ENCODE data around the gene RBM22.
"Not testable (repeated sequence)": the region's sequence is repeated elsewhere in the genome, so short reads cannot be mapped to it uniquely, and the experiment has no call there.

Gene RBM22

DNA sequence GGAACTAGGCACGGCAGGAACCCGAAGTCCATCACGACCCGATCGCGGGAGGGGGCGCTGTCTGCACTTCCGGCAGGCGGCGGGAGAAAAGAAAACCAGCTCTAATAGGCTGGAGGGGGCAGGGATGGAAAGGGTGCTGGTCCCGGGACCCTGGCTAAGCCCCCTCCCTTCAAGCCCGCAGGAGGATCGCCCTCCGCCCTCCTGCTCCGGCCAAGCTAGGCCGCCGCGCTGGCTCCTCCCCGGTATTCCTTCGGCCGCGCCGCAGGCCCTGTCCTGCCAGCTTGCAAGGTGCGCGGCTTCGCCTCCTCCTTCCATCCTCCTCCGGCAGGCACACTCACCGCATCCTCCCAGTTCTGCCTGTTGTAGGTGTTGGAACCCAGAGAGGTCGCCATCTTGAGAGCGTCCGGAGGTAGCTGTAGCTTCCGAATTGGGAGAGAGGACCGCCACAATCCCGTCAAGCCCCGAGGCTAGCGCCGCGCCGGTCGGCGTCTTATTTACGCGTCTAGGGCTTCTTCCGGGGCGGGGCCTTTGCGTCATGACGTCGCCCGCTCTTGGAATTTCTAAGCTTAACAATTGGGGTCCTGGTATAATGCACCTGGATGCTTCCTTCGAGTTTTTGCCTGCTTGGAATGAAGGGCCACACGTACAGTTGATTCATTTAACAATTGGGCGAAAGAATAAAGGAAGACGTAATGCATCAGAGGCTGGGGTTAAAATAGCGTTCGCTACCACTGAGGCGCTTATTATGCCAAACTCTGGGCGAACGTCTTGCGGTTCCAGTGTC lies at the start of gene RBM22:
Gene RBM22, minus strand, starts transcription at position 469 of the 784 bp plus-strand sequence. Its CDS starts 77 bp downstream, at position 392.
- peak within 1 kb of the TSS; percentile 95 for H3K4me3 ChIP-seq (ENCODE audit: low read depth, low read length)
- H3K27me3 ChIP-seq (ENCODE audit: control insufficient read depth, insufficient read depth, low read length) = no peaks in the 10 kb centered on the region
- H3K9ac ChIP-seq (ENCODE audit: low read depth, low read length) = peak within 1 kb of the TSS; percentile 95
- peaks cover 7% of the 10 kb centered on the region for H3K4me1 ChIP-seq (ENCODE audit: control insufficient read depth, insufficient read depth, low read length)
- peaks cover 19% of the 10 kb centered on the region for H3K36me3 ChIP-seq (ENCODE audit: control insufficient read depth, insufficient read depth, low read length)
- H3K9me3 ChIP-seq (ENCODE audit: control insufficient read depth, insufficient read depth, low read length) = no peaks in the 10 kb centered on the region

DNA sequence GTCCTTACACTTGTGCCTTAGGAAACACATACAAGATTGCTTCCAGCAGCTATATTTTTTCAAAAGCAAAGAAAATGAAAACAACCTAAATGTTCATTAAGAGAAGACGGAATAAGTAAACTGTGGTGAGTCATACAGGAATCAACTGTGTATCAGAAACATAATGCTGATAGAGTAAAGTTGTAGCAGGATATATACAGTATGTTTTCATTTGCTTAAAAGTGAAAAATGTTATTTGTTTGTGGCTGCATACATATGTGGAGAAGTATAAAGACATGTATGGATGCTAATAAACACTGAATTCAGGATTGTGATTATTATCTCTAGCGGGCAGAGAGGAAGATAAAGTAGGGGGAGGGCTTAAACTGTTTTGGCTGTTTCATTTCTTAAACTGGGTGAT lies 49.6 kb upstream of the RBM22 start:
- no peaks in the 10 kb centered on the region for H3K27me3 ChIP-seq (ENCODE audit: control insufficient read depth, insufficient read depth, low read length)
- peaks cover 5% of the 10 kb centered on the region for H3K36me3 ChIP-seq (ENCODE audit: control insufficient read depth, insufficient read depth, low read length)
- no peak overlapping the region for H3K9ac ChIP-seq (ENCODE audit: low read depth, low read length)
- H3K4me1 ChIP-seq (ENCODE audit: control insufficient read depth, insufficient read depth, low read length) = no peaks in the 10 kb centered on the region
- H3K9me3 ChIP-seq (ENCODE audit: control insufficient read depth, insufficient read depth, low read length) = no peaks in the 10 kb centered on the region
- H3K4me3 ChIP-seq (ENCODE audit: low read depth, low read length) = no peak overlapping the region

DNA sequence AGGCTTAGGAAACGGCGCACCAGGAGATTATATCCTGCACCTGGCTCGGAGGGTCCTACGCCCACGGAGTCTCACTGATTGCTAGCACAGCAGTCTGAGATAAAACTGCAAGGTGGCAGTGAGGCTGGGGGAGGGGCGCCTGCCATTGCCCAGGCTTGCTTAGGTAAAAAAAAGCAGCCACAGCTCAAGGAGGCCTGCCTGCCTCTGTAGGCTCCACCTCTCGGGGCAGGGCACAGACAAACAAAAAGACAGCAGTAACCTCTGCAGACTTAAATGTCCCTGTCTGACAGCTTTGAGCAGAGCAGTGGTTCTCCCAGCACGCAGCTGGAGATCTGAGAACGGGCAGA lies 42.3 kb upstream of the RBM22 start:
- not testable (repeated sequence) for H3K4me3 ChIP-seq (ENCODE audit: low read depth, low read length); H3K4me1 ChIP-seq (ENCODE audit: control insufficient read depth, insufficient read depth, low read length); H3K9me3 ChIP-seq (ENCODE audit: control insufficient read depth, insufficient read depth, low read length); H3K36me3 ChIP-seq (ENCODE audit: control insufficient read depth, insufficient read depth, low read length); H3K27me3 ChIP-seq (ENCODE audit: control insufficient read depth, insufficient read depth, low read length); H3K9ac ChIP-seq (ENCODE audit: low read depth, low read length)

DNA sequence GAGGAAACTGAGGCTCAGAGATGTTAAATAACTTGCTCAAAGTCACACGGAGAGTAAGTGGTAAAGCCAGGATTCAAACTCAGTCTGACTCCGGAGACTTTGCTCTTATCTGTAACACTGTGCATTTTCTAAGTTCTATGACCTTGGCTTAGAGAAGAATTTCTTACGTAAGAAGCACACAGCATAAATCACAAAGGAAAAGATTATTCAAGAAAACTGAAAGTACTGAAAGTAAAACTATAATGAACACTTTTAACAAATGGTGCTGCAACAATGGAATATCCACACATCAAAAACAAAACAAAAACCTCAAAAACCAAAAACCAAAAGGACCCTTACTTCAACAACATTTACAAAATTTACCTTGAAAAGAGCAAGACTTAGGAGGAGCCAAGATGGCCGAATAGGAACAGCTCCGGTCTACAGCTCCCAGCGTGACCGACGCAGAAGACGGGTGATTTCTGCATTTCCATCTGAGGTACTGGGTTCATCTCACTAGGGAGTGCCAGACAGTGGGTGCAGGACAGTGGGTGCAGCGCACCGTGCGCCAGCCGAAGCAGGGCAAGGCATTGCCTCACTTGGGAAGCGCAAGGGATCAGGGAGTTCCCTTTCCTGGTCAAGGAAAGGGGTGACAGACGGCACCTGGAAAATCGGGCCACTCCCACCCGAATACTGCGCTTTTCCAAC lies 41.7 kb upstream of the RBM22 start:
- H3K9me3 ChIP-seq (ENCODE audit: control insufficient read depth, insufficient read depth, low read length); H3K36me3 ChIP-seq (ENCODE audit: control insufficient read depth, insufficient read depth, low read length); H3K4me3 ChIP-seq (ENCODE audit: low read depth, low read length); H3K9ac ChIP-seq (ENCODE audit: low read depth, low read length); H3K4me1 ChIP-seq (ENCODE audit: control insufficient read depth, insufficient read depth, low read length); H3K27me3 ChIP-seq (ENCODE audit: control insufficient read depth, insufficient read depth, low read length): not testable (repeated sequence)

DNA sequence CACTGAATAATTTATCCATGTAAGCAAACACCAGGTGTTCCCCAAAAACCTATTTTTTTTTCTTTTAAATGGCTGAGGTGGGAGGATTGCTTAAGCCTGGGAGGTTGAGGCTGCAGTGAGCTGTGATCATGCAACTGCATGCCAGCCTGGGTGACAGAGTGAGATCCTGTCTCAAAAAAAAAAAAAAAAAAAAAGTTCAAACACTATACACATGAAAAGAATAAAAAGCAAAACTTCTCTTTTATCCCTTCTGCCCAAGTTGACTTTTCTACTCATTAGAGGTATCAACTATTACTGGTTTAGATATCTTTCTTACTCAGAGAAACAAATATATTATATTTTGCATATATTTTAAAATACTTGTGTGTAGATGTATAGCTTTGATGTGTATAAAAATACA lies 40.1 kb upstream of the RBM22 start:
- Histone ChIP-seq H3K4me1 (ENCODE audit: control insufficient read depth, insufficient read depth, low read length) (peaks cover 4% of the 10 kb centered on the region), H3K36me3 (ENCODE audit: control insufficient read depth, insufficient read depth, low read length) (no peaks in the 10 kb centered on the region), H3K9me3 (ENCODE audit: control insufficient read depth, insufficient read depth, low read length) (no peaks in the 10 kb centered on the region), H3K9ac (ENCODE audit: low read depth, low read length) (no peak overlapping the region), H3K4me3 (ENCODE audit: low read depth, low read length) (no peak overlapping the region), H3K27me3 (ENCODE audit: control insufficient read depth, insufficient read depth, low read length) (no peaks in the 10 kb centered on the region)

DNA sequence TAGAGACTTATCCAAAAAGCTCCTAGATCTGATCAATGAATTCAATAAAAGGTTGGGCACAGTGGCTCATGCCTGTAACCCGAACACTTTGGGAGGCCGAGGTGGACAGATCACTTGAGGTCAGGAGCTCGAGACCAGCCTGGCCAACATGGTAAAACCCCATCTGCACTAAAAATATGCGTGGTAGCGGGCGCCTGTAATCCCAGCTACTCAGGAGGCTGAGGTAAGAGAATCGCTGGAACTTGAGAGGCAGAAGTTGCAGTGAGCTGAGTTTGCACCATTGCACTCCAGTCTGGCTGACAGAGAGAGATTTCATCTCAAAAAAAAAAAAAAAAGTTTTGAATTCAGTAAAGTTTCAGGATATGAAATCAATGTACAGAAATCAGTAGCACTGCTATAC lies 38.0 kb upstream of the RBM22 start:
- Histone ChIP-seq H3K9ac (ENCODE audit: low read depth, low read length) (no peak overlapping the region), H3K27me3 (ENCODE audit: control insufficient read depth, insufficient read depth, low read length) (no peaks in the 10 kb centered on the region), H3K4me1 (ENCODE audit: control insufficient read depth, insufficient read depth, low read length) (peaks cover 4% of the 10 kb centered on the region), H3K4me3 (ENCODE audit: low read depth, low read length) (no peak overlapping the region), H3K9me3 (ENCODE audit: control insufficient read depth, insufficient read depth, low read length) (no peaks in the 10 kb centered on the region), H3K36me3 (ENCODE audit: control insufficient read depth, insufficient read depth, low read length) (no peaks in the 10 kb centered on the region)

DNA sequence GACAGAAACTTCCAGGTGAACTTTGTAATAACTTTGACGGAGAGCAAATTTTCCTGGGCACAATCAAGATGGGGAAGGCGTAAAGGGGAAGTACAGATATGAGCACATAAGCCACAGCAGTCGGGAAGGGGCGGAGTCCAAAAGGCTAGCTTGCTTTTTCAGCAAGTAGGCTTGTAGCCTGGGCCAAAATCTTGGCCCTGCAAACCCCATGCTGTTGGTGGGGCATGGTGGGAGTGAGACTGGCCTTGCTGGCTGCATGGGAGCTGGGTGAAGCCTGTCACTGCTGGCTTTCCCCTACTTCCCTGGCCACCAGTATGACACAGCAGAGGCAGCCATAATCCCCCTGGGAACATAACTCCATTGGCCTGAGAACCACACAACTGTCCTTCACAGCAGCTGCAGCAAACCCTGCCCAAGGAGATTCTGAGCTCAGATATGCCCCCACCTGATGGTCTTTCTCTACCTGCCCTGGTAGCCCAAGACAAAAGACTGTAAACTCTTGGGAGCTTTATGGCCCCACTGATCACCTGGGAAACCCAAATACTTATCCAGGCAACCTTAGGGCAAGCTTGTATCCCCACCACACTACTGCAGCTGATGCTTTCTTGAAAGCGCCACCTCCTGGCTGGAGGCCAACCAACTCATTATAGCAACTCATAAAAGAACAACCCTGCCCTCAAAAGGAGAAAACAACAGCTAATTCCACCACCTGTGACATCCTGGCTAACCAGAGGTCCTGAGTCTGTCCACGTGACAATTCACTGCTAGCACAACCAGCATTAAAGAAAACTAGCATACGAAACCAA lies 33.9 kb upstream of the RBM22 start:
- H3K9ac ChIP-seq (ENCODE audit: low read depth, low read length) = no peak overlapping the region
- H3K9me3 ChIP-seq (ENCODE audit: control insufficient read depth, insufficient read depth, low read length) = no peaks in the 10 kb centered on the region
- no peaks in the 10 kb centered on the region for H3K27me3 ChIP-seq (ENCODE audit: control insufficient read depth, insufficient read depth, low read length)
- H3K4me1 ChIP-seq (ENCODE audit: control insufficient read depth, insufficient read depth, low read length) = peaks cover 4% of the 10 kb centered on the region
- no peak overlapping the region for H3K4me3 ChIP-seq (ENCODE audit: low read depth, low read length)
- peaks cover 9% of the 10 kb centered on the region for H3K36me3 ChIP-seq (ENCODE audit: control insufficient read depth, insufficient read depth, low read length)

DNA sequence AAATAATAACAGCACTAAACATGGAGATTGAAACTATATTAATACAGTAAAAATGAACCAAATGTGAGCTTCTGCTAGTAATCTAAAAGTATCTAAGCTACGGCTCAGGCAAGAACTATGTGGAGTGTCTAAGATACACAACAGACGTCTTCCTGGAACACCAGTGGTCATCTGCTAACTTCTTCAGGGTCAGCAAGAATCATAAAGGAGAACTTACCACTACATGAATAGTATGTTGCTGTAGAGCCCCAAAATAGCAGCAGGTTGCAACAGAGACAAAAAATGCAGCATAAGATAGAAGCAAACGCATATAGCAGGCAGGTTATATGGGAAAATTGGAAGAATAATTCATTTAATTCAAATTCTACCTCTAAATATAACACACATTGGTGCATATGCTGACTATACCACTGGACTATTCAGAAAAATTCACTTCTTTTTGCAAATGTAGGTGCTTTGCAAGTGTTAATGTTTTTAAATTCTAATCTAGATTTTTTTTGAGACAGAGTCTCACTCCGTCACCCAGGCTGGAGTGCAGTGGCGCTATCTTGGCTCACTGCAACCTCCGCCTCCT lies 30.9 kb upstream of the RBM22 start:
- Histone ChIP-seq H3K27me3 (ENCODE audit: control insufficient read depth, insufficient read depth, low read length) (no peaks in the 10 kb centered on the region), H3K4me3 (ENCODE audit: low read depth, low read length) (no peak overlapping the region), H3K9me3 (ENCODE audit: control insufficient read depth, insufficient read depth, low read length) (no peaks in the 10 kb centered on the region), H3K9ac (ENCODE audit: low read depth, low read length) (no peak overlapping the region), H3K36me3 (ENCODE audit: control insufficient read depth, insufficient read depth, low read length) (peaks cover 9% of the 10 kb centered on the region), H3K4me1 (ENCODE audit: control insufficient read depth, insufficient read depth, low read length) (no peaks in the 10 kb centered on the region)

DNA sequence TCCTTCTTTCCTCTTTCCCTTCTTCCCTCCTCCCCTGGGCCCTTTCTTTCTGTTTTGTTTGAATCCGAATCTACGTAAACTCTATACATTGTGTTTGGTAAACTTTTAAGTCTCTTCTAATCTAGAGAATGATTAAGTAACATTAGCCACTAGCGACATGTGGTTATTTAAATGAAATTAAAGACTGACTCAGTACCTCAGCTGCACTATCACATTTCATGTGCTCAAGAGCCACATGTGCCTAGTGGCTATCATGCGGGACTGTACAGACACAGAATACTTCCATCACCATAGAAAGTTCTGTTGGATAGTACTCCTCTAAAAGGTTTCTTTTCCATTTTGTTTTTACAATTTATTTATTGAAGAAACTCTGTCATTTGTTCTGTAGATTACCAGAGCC lies 29.0 kb upstream of the RBM22 start:
- H3K27me3 ChIP-seq (ENCODE audit: control insufficient read depth, insufficient read depth, low read length) = no peaks in the 10 kb centered on the region
- no peak overlapping the region for H3K4me3 ChIP-seq (ENCODE audit: low read depth, low read length)
- H3K4me1 ChIP-seq (ENCODE audit: control insufficient read depth, insufficient read depth, low read length) = no peaks in the 10 kb centered on the region
- H3K36me3 ChIP-seq (ENCODE audit: control insufficient read depth, insufficient read depth, low read length) = peaks cover 9% of the 10 kb centered on the region
- H3K9ac ChIP-seq (ENCODE audit: low read depth, low read length) = no peak overlapping the region
- no peaks in the 10 kb centered on the region for H3K9me3 ChIP-seq (ENCODE audit: control insufficient read depth, insufficient read depth, low read length)

DNA sequence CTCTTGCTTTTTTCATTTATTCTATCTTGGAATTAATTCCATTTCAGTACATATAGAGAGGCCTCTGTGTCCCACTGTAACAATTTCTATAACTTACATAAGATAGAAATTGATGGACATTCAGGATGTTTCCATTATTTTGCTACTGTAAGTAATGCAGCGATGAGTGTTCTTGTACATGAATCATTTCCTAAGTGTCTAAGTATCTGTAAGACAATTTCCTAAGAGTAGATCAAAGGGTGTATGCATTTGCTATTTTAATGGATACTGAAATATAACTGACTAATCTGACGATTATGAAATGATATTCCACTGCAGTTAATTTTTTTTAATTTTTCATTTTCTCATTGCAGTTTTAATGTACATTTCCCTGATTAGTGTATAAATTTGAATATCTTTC lies 23.0 kb upstream of the RBM22 start:
- no peaks in the 10 kb centered on the region for H3K9me3 ChIP-seq (ENCODE audit: control insufficient read depth, insufficient read depth, low read length)
- H3K4me3 ChIP-seq (ENCODE audit: low read depth, low read length) = no peak overlapping the region
- no peaks in the 10 kb centered on the region for H3K36me3 ChIP-seq (ENCODE audit: control insufficient read depth, insufficient read depth, low read length)
- H3K9ac ChIP-seq (ENCODE audit: low read depth, low read length) = no peak overlapping the region
- no peaks in the 10 kb centered on the region for H3K27me3 ChIP-seq (ENCODE audit: control insufficient read depth, insufficient read depth, low read length)
- no peaks in the 10 kb centered on the region for H3K4me1 ChIP-seq (ENCODE audit: control insufficient read depth, insufficient read depth, low read length)

DNA sequence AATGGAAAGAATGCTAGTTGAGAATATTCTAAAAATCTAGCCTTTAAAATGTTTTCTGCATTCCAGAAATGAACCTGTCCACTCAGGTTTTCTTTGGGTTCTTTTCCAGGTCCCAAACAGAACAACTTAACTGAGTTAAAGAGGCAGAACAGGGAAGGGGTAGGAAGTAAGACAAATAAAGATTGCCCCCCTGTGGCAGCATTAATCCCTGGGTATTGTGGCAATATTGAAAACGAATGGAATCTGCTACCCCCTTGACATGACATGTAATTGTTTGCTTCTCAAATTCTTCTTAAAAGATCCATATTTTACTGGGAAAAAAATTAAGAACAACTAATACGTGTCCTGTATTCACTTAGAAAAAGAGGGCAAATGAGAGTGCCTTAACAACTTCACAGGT lies 9.3 kb upstream of the RBM22 start:
- peaks cover 12% of the 10 kb centered on the region for H3K4me1 ChIP-seq (ENCODE audit: control insufficient read depth, insufficient read depth, low read length)
- no peaks in the 10 kb centered on the region for H3K27me3 ChIP-seq (ENCODE audit: control insufficient read depth, insufficient read depth, low read length)
- H3K9me3 ChIP-seq (ENCODE audit: control insufficient read depth, insufficient read depth, low read length) = no peaks in the 10 kb centered on the region
- H3K4me3 ChIP-seq (ENCODE audit: low read depth, low read length) = no peak overlapping the region
- no peak overlapping the region for H3K9ac ChIP-seq (ENCODE audit: low read depth, low read length)
- H3K36me3 ChIP-seq (ENCODE audit: control insufficient read depth, insufficient read depth, low read length) = peaks cover 4% of the 10 kb centered on the region
